ENCODE data around the gene ATN1. TPM values are rescaled to one million over a fixed set of nuclear protein-coding genes. Genes with fewer than 3 reads are reported as not detected.

ATN1 gene
- total and polyA plus RNA-seq, 2 donors from 2014 or later: 34.2 to 119 TPM

DNA sequence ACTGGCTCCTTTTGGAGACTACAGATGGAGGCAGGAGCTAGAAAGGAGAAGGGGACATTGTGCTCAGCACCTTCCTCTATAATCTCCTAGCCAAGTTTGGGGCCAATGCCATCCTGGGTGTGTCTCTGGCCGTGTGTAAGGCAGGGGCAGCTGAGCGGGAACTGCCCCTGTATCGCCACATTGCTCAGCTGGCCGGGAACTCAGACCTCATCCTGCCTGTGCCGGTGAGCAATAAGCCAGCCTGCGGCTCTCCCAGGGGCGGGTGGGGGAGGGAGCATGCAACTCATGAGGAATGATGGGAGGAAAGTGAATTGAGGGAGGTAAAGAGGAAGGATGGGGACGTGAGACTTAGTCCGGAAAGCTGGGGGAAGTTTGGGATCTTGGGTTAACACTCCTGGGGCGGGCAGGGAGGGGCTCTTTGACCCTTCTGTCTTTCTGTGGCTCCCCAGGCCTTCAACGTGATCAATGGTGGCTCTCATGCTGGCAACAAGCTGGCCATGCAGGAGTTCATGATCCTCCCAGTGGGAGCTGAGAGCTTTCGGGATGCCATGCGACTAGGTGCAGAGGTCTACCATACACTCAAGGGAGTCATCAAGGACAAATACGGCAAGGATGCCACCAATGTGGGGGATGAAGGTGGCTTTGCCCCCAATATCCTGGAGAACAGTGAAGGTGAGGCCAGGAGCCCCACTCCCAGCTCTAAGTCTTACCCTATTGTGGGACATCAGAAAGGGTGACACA, 10.1 kb upstream of the ATN1 start:
- H3K4me1 ChIP-seq (ENCODE audit: control insufficient read depth in 2 of 3, insufficient read depth in 2 of 3, low read depth in 1 of 3, low read length in 3 of 3): peaks cover 0 to 6% (median 0%) of the 10 kb centered on the region in 3 donors
- H3K9ac ChIP-seq (ENCODE audit: low read length in 3 of 3): no peak overlapping the region
- H3K36me3 ChIP-seq (ENCODE audit: control insufficient read depth in 2 of 3, insufficient read depth in 3 of 3, low read length in 3 of 3): no peaks in the 10 kb centered on the region
- no peaks in the 10 kb centered on the region for H3K27me3 ChIP-seq (ENCODE audit: control insufficient read depth, insufficient read depth, low read length)
- no peak for FAIRE-seq
- no peak overlapping the region for H3K4me3 ChIP-seq (ENCODE audit: low read length in 3 of 3)
- no peak for TF ChIP-seq CTCF (IDR thresholded peaks at IDR 0.05; ENCODE audit: borderline replicate concordance, extremely low read depth, insufficient read depth)
- peak in 1 of 5 donors; percentile 43 for DNase-seq
- H3K27ac ChIP-seq (ENCODE audit: low read depth in 2 of 2, low read length in 2 of 2): no peak overlapping the region
- no peaks in the 10 kb centered on the region for H3K9me3 ChIP-seq (ENCODE audit: control insufficient read depth in 2 of 3, insufficient read depth in 1 of 3, low read length in 3 of 3)
- intact Hi-C loops (cut with DNase I): no loop called here

GRCh38 chr12:6919588-6919987, 8.2 kb upstream of the ATN1 start:
- no peak overlapping the region for H3K4me3 ChIP-seq (ENCODE audit: low read length in 3 of 3)
- FAIRE-seq: no peak
- no peak overlapping the region for H3K9ac ChIP-seq (ENCODE audit: low read length in 3 of 3)
- intact Hi-C loops (cut with DNase I): no loop called here
- no peaks in the 10 kb centered on the region for H3K9me3 ChIP-seq (ENCODE audit: control insufficient read depth in 2 of 3, insufficient read depth in 1 of 3, low read length in 3 of 3)
- peak in 2 of 5 donors; percentile 25 to 30 for DNase-seq
- no peaks in the 10 kb centered on the region for H3K27me3 ChIP-seq (ENCODE audit: control insufficient read depth, insufficient read depth, low read length)
- no peaks in the 10 kb centered on the region for H3K36me3 ChIP-seq (ENCODE audit: control insufficient read depth in 2 of 3, insufficient read depth in 3 of 3, low read length in 3 of 3)
- TF ChIP-seq CTCF (IDR thresholded peaks at IDR 0.05; ENCODE audit: borderline replicate concordance, extremely low read depth, insufficient read depth): no peak
- no peak overlapping the region for H3K27ac ChIP-seq (ENCODE audit: low read depth in 2 of 2, low read length in 2 of 2)
- H3K4me1 ChIP-seq (ENCODE audit: control insufficient read depth in 2 of 3, insufficient read depth in 2 of 3, low read depth in 1 of 3, low read length in 3 of 3): peaks cover 0 to 11% (median 2%) of the 10 kb centered on the region in 3 donors

DNA sequence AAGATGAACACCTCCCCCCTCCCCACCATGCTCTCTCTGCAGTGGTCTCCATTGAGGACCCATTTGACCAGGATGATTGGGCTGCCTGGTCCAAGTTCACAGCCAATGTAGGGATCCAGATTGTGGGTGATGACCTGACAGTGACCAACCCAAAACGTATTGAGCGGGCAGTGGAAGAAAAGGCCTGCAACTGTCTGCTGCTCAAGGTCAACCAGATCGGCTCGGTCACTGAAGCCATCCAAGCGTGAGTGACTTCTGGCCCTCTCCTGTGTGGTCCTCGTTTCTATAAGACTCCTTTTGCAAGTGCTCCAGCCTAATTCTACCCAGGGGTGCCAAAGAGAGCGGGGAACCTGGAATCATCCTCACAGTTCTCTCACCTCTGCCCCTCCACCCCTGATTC, 6.2 kb upstream of the ATN1 start:
- H3K27ac ChIP-seq (ENCODE audit: low read depth in 2 of 2, low read length in 2 of 2): no peak overlapping the region
- no peak for TF ChIP-seq CTCF (IDR thresholded peaks at IDR 0.05; ENCODE audit: borderline replicate concordance, extremely low read depth, insufficient read depth)
- intact Hi-C loops (cut with DNase I): no loop called here
- DNase-seq: peak in 1 of 5 donors; percentile 35
- peaks cover 0 to 23% (median 19%) of the 10 kb centered on the region in 3 donors for H3K4me1 ChIP-seq (ENCODE audit: control insufficient read depth in 2 of 3, insufficient read depth in 2 of 3, low read depth in 1 of 3, low read length in 3 of 3)
- no peaks in the 10 kb centered on the region for H3K27me3 ChIP-seq (ENCODE audit: control insufficient read depth, insufficient read depth, low read length)
- H3K9ac ChIP-seq (ENCODE audit: low read length in 3 of 3): no peak overlapping the region
- no peak overlapping the region for H3K4me3 ChIP-seq (ENCODE audit: low read length in 3 of 3)
- H3K9me3 ChIP-seq (ENCODE audit: control insufficient read depth in 2 of 3, insufficient read depth in 1 of 3, low read length in 3 of 3): no peaks in the 10 kb centered on the region
- H3K36me3 ChIP-seq (ENCODE audit: control insufficient read depth in 2 of 3, insufficient read depth in 3 of 3, low read length in 3 of 3): no peaks in the 10 kb centered on the region
- no peak for FAIRE-seq

Measured in kidney (tissue), 14 donors.